ENCODE data around the gene KLHDC1.
"Not testable (repeated sequence)": the region's sequence is repeated elsewhere in the genome, so short reads cannot be mapped to it uniquely, and the experiment has no call there.

KLHDC1 gene

DNA sequence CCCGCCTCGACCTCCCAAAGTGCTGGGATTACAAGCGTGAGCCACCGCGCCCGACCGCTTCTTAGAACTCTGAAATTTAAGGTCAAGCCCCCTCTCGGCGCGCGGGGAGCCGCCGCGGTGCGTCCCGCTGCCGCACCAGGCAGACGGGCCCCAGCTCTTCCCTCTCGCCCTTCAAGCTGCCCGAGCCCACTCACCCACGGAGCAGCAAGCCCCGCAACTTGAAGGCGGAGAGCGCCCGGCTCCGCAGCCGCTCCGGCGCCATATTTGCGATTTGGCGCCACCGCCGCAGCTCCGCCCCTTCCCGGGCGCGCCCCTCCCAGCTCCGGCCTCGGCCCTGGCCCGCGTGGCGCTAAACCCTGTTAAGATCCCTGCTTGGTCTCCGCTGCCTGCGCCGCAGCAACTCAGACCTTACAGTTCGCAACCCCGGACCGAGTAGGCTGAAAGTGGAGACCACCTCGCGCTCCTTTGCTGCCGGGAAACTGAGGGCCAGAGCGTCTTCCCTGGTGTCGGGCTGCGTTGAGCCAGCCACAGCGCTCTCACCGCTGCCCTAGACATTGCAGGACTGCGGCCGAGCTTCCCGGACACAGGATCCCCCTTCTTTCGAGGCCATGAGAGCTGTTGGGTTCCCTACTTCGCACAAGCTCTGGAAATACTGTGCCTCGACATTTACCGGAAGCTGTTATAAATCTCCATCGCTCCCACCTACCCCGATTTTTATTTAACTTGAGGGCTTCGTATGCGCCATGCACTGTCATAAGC lies 4.8 kb upstream of the KLHDC1 start, which contains the start of gene POLE2:
Gene POLE2 (minus strand): TSS at position 273 of the 759 bp plus-strand sequence. CDS start 11 bp downstream, at position 262.
- H3K9ac ChIP-seq (ENCODE audit: low read depth, low read length): peak within 1 kb of the TSS; percentile 84
- no peaks in the 10 kb centered on the region for H3K36me3 ChIP-seq (ENCODE audit: insufficient read depth, low read length)
- H3K4me1 ChIP-seq (ENCODE audit: control insufficient read depth, insufficient read depth, low read length): peaks cover 16% of the 10 kb centered on the region
- H3K4me2 ChIP-seq (ENCODE audit: low read length): peak within 1 kb of the TSS; percentile 91
- no peaks in the 10 kb centered on the region for H3K9me3 ChIP-seq (replicated peaks; ENCODE audit: low read length)
- no peaks in the 10 kb centered on the region for H3K27me3 ChIP-seq (ENCODE audit: control insufficient read depth, insufficient read depth, low read length)
- H3K4me3 ChIP-seq (ENCODE audit: low read length): peak within 1 kb of the TSS; percentile 95

DNA sequence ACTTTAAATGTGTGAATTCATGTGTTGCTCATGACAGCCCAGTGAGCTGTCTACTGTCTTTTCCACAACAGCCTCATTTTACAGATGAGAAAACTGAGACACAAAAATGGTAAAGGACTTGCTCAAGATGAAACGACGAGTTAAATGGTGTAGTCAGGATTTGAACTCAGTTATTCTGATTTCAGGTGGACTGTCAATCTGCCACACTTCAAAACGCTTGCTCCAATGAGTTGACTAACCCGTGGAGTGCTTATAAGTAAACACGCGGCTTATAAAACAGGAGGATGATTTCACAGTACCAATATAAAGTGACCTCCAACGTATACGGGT lies 4.3 kb upstream of the KLHDC1 start:
- no peaks in the 10 kb centered on the region for H3K27me3 ChIP-seq (ENCODE audit: control insufficient read depth, insufficient read depth, low read length)
- no peak overlapping the region for H3K4me2 ChIP-seq (ENCODE audit: low read length)
- peaks cover 16% of the 10 kb centered on the region for H3K4me1 ChIP-seq (ENCODE audit: control insufficient read depth, insufficient read depth, low read length)
- H3K4me3 ChIP-seq (ENCODE audit: low read length): no peak overlapping the region
- peak overlapping the region; percentile 84 for H3K9ac ChIP-seq (ENCODE audit: low read depth, low read length)
- H3K36me3 ChIP-seq (ENCODE audit: insufficient read depth, low read length): no peaks in the 10 kb centered on the region
- no peaks in the 10 kb centered on the region for H3K9me3 ChIP-seq (replicated peaks; ENCODE audit: low read length)

DNA sequence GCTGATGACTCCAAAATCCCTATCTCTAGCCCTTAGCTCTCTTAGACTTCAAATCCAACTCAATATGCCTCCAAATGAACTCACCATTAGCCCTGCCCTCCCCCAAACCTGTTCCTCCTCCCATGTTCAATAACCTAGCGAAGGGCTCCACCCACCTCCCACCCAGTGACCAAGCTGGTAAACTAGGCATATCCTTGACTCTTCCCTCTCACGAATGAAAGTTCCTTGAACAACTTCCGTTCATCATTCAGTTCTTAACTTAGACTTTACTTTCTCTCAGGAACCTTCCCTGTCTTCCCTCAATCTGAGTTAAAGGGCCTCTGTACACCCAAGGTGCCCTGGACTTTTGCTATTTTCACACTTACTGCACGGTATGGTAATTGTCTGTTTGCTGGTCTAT lies 1.9 kb upstream of the KLHDC1 start:
- Histone ChIP-seq H3K9ac (ENCODE audit: low read depth, low read length) (no peak overlapping the region), H3K27me3 (ENCODE audit: control insufficient read depth, insufficient read depth, low read length) (no peaks in the 10 kb centered on the region), H3K9me3 (replicated peaks; ENCODE audit: low read length) (no peaks in the 10 kb centered on the region), H3K4me1 (ENCODE audit: control insufficient read depth, insufficient read depth, low read length) (peaks cover 20% of the 10 kb centered on the region), H3K4me2 (ENCODE audit: low read length) (no peak overlapping the region), H3K36me3 (ENCODE audit: insufficient read depth, low read length) (no peaks in the 10 kb centered on the region), H3K4me3 (ENCODE audit: low read length) (no peak overlapping the region)

DNA sequence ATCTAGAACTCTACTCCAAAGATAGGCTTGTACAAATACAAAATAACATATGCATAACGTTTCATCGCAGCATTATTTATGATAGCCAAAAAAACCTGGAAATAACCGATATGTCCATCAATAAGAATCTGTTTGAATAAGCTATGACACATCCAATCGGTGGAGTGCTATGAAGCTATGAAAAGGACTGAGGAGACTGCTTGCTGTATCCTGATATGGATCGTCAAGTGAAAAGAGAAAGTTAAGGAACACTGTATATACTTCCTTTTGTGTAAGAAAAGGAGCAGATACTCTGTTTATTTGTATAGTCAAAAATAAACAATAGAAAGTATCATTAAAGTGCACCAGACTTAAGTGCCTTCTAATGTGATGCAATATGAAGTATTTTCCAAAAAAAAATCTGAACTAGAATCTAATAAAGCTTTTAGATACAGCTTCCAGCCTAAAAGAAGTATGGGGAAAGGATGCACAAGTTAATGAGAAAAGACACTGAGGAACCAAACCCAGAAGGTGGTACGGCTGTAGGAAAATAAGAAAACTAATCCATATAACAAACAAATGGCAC lies 645 bp upstream of the KLHDC1 start:
- Histone ChIP-seq H3K9ac (ENCODE audit: low read depth, low read length) (peak overlapping the region; percentile 81), H3K27me3 (ENCODE audit: control insufficient read depth, insufficient read depth, low read length) (no peaks in the 10 kb centered on the region), H3K4me3 (ENCODE audit: low read length) (peak overlapping the region; percentile 86)

DNA sequence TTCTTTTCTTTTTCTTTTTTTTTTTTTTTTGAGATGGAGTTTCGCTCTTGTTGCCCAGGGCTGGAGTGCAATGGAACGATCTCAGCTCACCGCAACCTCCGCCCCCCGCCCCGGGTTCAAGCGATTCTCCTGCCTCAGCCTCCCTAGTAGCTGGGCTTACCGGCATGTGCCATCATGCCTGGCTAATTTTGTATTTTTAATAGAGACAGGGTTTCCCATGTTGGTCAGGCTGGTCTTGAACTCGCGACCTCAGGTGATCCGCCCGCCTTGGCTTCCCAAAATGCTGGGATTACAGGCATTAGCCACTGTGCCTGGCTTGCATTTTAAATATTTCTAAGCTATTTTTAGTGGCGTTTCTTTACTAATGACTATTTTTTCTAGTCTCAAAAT lies 810 bp downstream of the KLHDC1 start:
- H3K27me3 ChIP-seq (ENCODE audit: control insufficient read depth, insufficient read depth, low read length); H3K36me3 ChIP-seq (ENCODE audit: insufficient read depth, low read length); H3K4me1 ChIP-seq (ENCODE audit: control insufficient read depth, insufficient read depth, low read length); H3K9me3 ChIP-seq (replicated peaks; ENCODE audit: low read length): not testable (repeated sequence)
- Histone ChIP-seq H3K4me2 (ENCODE audit: low read length) (peak overlapping the region; percentile 81), H3K9ac (ENCODE audit: low read depth, low read length) (peak overlapping the region; percentile 81), H3K4me3 (ENCODE audit: low read length) (peak overlapping the region; percentile 86)

More for the DNA sequence above, 645 bp upstream of the KLHDC1 start:
- peak overlapping the region; percentile 81 for H3K4me2 ChIP-seq (ENCODE audit: low read length)
- H3K36me3 ChIP-seq (ENCODE audit: insufficient read depth, low read length): no peaks in the 10 kb centered on the region
- peaks cover 15% of the 10 kb centered on the region for H3K4me1 ChIP-seq (ENCODE audit: control insufficient read depth, insufficient read depth, low read length)
- no peaks in the 10 kb centered on the region for H3K9me3 ChIP-seq (replicated peaks; ENCODE audit: low read length)

DNA sequence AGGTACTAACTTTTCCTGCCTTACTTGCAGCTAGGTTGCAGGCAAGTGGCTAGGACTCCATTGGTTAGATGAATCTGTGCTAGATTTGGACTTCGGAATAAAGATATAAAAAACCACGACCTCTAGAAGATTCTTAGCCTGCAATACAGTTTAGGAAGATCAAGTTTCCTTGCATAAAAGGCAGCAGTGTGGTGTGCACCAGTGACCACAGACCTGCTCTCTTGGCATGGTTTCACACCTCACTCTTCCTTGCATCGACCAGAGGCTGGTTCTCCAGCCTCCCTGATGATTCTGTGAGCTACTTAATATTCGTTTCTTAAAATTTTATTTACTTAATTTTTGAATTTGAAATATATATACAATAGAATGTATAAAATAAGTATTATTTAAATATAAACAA lies 9.8 kb downstream of the KLHDC1 start:
- Histone ChIP-seq H3K27me3 (ENCODE audit: control insufficient read depth, insufficient read depth, low read length) (no peaks in the 10 kb centered on the region), H3K4me1 (ENCODE audit: control insufficient read depth, insufficient read depth, low read length) (no peaks in the 10 kb centered on the region), H3K4me3 (ENCODE audit: low read length) (no peak overlapping the region), H3K9me3 (replicated peaks; ENCODE audit: low read length) (no peaks in the 10 kb centered on the region), H3K4me2 (ENCODE audit: low read length) (no peak overlapping the region), H3K9ac (ENCODE audit: low read depth, low read length) (no peak overlapping the region), H3K36me3 (ENCODE audit: insufficient read depth, low read length) (no peaks in the 10 kb centered on the region)

DNA sequence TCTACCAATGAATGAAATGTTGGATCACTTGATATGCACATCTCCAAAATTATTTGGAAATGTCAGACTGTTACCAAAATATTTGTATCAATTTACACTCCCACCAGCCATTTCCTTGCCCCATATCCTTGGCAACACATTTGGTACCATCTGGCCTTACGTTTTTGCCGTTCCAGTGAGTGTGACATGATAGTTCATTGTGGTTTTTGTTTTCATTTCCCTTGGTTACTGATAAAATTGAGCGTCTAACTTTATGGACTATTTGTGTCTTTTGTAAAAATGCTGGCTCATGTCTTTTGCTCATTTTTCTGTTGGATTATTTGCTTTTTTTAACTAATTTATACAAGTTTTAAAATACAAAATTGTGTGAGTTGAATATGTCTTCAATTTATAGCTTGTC lies 11.0 kb downstream of the KLHDC1 start:
- Histone ChIP-seq H3K36me3 (ENCODE audit: insufficient read depth, low read length) (no peaks in the 10 kb centered on the region), H3K4me1 (ENCODE audit: control insufficient read depth, insufficient read depth, low read length) (no peaks in the 10 kb centered on the region), H3K4me2 (ENCODE audit: low read length) (no peak overlapping the region), H3K9me3 (replicated peaks; ENCODE audit: low read length) (no peaks in the 10 kb centered on the region), H3K27me3 (ENCODE audit: control insufficient read depth, insufficient read depth, low read length) (no peaks in the 10 kb centered on the region), H3K4me3 (ENCODE audit: low read length) (no peak overlapping the region), H3K9ac (ENCODE audit: low read depth, low read length) (no peak overlapping the region)

DNA sequence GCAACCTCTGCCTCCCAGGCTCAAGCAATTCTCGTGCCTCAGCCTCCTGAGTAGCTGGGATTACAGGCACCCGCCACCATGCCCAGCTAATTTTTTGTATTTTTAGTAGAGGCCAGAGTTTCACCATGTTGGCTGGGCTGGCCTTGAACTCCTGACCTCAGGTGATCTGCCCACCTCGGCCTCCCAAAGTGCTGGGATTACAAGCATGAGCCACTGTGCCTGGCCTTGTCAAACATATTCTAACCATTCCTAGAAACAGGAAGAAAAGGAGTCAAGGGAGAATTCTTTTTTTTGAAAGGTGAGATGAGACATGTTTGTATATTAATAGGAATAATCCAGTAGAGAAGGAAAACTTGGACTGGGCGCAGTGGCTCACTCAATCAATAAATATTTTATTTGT lies 11.6 kb downstream of the KLHDC1 start:
- H3K4me2 ChIP-seq (ENCODE audit: low read length); H3K36me3 ChIP-seq (ENCODE audit: insufficient read depth, low read length); H3K27me3 ChIP-seq (ENCODE audit: control insufficient read depth, insufficient read depth, low read length); H3K9ac ChIP-seq (ENCODE audit: low read depth, low read length); H3K4me3 ChIP-seq (ENCODE audit: low read length); H3K4me1 ChIP-seq (ENCODE audit: control insufficient read depth, insufficient read depth, low read length); H3K9me3 ChIP-seq (replicated peaks; ENCODE audit: low read length): not testable (repeated sequence)

DNA sequence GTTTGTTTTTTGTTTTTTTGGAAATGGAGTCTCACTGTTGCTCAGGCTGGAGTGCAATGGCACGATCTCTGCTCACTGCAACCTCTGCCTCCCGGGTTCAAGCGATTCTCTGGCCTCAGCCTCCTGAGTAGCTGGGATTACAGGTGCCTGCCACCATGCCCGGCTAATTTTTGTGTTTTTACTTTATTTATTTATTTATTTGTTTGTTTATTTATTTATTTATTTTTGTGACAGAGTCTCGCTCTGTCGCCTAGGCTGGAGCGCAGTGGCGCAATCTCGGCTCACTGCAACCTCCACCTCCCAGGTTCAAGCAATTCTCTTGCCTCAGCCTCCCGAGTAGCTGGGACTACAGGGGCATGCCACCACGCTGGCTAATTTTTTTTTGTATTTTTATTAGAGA lies 18.1 kb downstream of the KLHDC1 start:
- H3K36me3 ChIP-seq (ENCODE audit: insufficient read depth, low read length); H3K9ac ChIP-seq (ENCODE audit: low read depth, low read length); H3K4me1 ChIP-seq (ENCODE audit: control insufficient read depth, insufficient read depth, low read length); H3K4me3 ChIP-seq (ENCODE audit: low read length); H3K27me3 ChIP-seq (ENCODE audit: control insufficient read depth, insufficient read depth, low read length); H3K4me2 ChIP-seq (ENCODE audit: low read length); H3K9me3 ChIP-seq (replicated peaks; ENCODE audit: low read length): not testable (repeated sequence)

DNA sequence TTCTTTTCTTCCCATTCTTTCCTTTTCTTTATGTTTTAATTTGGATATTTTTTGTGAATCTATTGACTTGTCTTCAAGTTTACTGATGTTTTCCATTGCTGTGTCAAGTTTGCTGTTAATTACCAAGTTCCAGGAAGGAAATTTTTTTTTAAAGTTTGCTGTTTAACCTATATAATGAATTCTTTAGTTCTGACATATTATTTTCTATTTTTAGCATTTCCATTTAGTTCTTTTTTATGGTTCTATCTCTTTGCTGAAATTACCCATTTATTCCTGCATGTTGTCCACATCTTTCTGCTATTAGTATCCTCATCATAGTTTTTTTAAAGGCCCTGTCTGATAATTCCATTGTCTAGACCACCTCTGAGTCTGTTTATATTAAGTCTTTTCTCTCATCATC lies 27.8 kb downstream of the KLHDC1 start:
- Histone ChIP-seq H3K36me3 (ENCODE audit: insufficient read depth, low read length) (no peaks in the 10 kb centered on the region), H3K4me3 (ENCODE audit: low read length) (no peak overlapping the region), H3K4me2 (ENCODE audit: low read length) (no peak overlapping the region), H3K4me1 (ENCODE audit: control insufficient read depth, insufficient read depth, low read length) (no peaks in the 10 kb centered on the region), H3K27me3 (ENCODE audit: control insufficient read depth, insufficient read depth, low read length) (no peaks in the 10 kb centered on the region), H3K9me3 (replicated peaks; ENCODE audit: low read length) (no peaks in the 10 kb centered on the region), H3K9ac (ENCODE audit: low read depth, low read length) (no peak overlapping the region)

DNA sequence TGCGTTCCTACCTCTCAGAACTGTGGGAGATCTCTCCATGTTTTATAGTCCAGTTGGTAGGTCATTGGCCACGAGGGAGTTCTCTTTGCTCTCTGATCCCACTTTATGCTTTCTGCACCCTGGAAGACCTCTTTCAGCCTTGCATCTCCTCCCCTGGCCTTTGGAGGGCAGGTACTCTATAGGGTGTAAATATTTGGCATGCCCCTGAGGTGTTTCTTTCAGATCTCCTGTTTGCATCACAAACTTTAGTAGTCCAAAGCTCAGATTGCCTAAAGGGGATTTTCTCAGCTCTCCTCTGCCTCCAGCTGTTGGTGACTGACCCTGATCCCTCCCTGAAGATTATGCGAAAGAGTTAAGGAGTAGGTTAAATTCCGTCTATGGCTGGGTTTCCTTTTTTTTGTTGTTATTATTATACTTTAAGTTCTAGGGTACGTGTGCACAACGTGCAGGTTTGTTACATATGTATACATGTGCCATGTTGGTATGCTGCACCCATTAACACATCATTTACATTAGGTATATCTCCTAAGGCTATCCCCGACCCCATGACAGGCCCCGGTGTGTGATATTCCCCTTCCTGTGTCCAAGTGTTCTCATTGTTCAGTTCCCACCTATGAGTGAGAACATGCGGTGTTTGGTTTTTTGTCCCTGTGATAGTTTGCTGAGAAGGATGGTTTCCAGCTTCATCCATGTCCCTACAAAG lies 29.0 kb downstream of the KLHDC1 start:
- not testable (repeated sequence) for H3K4me2 ChIP-seq (ENCODE audit: low read length); H3K9me3 ChIP-seq (replicated peaks; ENCODE audit: low read length); H3K27me3 ChIP-seq (ENCODE audit: control insufficient read depth, insufficient read depth, low read length); H3K36me3 ChIP-seq (ENCODE audit: insufficient read depth, low read length); H3K9ac ChIP-seq (ENCODE audit: low read depth, low read length); H3K4me1 ChIP-seq (ENCODE audit: control insufficient read depth, insufficient read depth, low read length); H3K4me3 ChIP-seq (ENCODE audit: low read length)

DNA sequence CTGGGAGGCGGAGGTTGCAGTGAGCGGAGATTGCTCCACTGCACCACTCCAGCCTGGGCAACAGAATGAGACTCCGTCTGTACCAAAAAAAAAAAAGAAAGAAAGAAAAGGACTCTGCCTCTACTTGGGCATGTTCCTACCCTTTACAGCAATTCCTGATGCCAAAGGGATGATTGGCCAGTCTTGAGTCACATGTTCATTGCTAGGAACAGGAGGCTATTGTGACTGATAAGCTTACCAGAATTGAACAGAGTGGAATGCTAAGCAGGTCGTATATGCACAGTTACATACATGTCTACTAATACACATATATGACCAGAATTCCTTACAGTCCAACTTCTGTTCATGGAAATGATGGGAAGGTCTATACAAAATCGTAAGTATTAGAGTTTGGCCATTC lies 34.3 kb downstream of the KLHDC1 start:
- H3K9me3 ChIP-seq (replicated peaks; ENCODE audit: low read length): no peaks in the 10 kb centered on the region
- H3K4me3 ChIP-seq (ENCODE audit: low read length): no peak overlapping the region
- no peak overlapping the region for H3K4me2 ChIP-seq (ENCODE audit: low read length)
- H3K27me3 ChIP-seq (ENCODE audit: control insufficient read depth, insufficient read depth, low read length): no peaks in the 10 kb centered on the region
- H3K9ac ChIP-seq (ENCODE audit: low read depth, low read length): no peak overlapping the region
- H3K36me3 ChIP-seq (ENCODE audit: insufficient read depth, low read length): no peaks in the 10 kb centered on the region
- no peaks in the 10 kb centered on the region for H3K4me1 ChIP-seq (ENCODE audit: control insufficient read depth, insufficient read depth, low read length)

Data from skeletal muscle satellite cell (primary cell).